ENCODE results near the gene ROBO2.

DNA sequence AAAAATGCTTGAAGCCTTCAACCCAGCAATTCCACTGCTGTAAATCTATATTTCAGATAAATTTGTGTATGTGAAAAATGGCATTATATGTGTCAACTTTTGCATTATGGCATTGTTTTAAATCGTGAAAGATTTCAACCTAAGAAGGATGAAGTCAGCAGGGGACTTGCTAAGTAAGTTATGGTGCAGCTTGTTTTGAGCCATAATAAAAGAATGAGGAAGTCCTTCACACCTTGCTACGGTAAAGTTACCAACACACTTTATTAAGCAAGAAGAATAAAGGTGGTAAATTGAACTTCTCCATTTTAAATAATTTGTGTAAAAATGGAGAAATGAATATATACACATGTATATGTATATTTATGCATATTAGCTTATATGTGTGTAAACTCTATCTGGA is 371.4 kb downstream of the ROBO2 start:
- no peak for TF ChIP-seq POLR2A (IDR thresholded peaks at IDR 0.05; ENCODE audit: low read depth, low read length)
- TF ChIP-seq TAF1 (IDR thresholded peaks at IDR 0.05; ENCODE audit: borderline replicate concordance, low read depth, low read length) = no peak

Data from GM12892 (cell line).